HG02763 (cell line): ENCODE measurements around the gene DBF4B.

Experiments
- ATAC-seq: cut with Tn5 transposase; IDR thresholded peaks from one replicate; pipeline ENCODE4 v1.9.1; 2021; ENCODE audit warnings: mild to moderate bottlenecking, moderate library complexity; ENCODE audit not compliant: unreplicated experiment

DBF4B gene

GRCh38 chr17:44795421-44795820 is 87.0 kb downstream of the DBF4B start:
- no peak for ATAC-seq

- no peak for ATAC-seq
These were observed 87.5 kb downstream of the DBF4B start for GRCh38 chr17:44795928-44796327.

- no peak for ATAC-seq
These were observed 88.3 kb downstream of the DBF4B start for GRCh38 chr17:44796731-44797130.

GRCh38 chr17:44797802-44798201 is 89.3 kb downstream of the DBF4B start:
- ATAC-seq = no peak

GRCh38 chr17:44798356-44798755 is 89.9 kb downstream of the DBF4B start:
- no peak for ATAC-seq
